A673 (cell line): Measurements from ENCODE around the gene TRABD2A. TPM values are rescaled to one million over a fixed set of nuclear protein-coding genes. Genes with fewer than 3 reads are reported as not detected.

Experiments used
- BruUV-seq: library from RNA; stranded (reverse); fragments of 400-500 nt; replicated peaks from 2 replicates; lab custom pipeline; 2021; lab: Mats Ljungman, UMichigan
- CTCF ChIA-PET: fragments of 300-600 bp; sonication (Branson Sonifier 250); formaldehyde crosslinking; loops from one replicate; lab custom pipeline; 2022; ENCODE audit warnings: antibody characterized with exemption; lab: Charles Lee
- POLR2A ChIA-PET: fragments of 300-600 bp; sonication (Branson Sonifier 250); formaldehyde crosslinking; loops from one replicate; lab custom pipeline; 2022; ENCODE audit warnings: antibody characterized with exemption; ENCODE audit not compliant: low non-redundant PET; lab: Charles Lee
- DNase-seq: peaks from one replicate; pipeline ENCODE4 v3.0.0-alpha.2; 2015; ENCODE audit warnings: low spot score
- H3K27ac ChIP-seq: fragments of 200-600 bp; sonication (generic); 2 replicates; pipeline ENCODE4 v1.5.1; 2016; ENCODE audit warnings: mixed run types, low read depth, mild to moderate bottlenecking, mixed read lengths, antibody characterized with exemption, low read length; ENCODE audit not compliant: poor library complexity, severe bottlenecking
- H3K27me3 ChIP-seq: fragments of 200-600 bp; sonication (generic); replicated peaks from 2 replicates; pipeline ENCODE4 v1.6.1; 2017; ENCODE audit warnings: mixed run types, low read depth, mild to moderate bottlenecking, mixed read lengths, antibody characterized with exemption, low read length; ENCODE audit not compliant: insufficient read depth, poor library complexity
- H3K36me3 ChIP-seq: fragments of 200-600 bp; sonication (generic); 2 replicates; pipeline ENCODE4 v1.6.1; 2016; ENCODE audit warnings: mixed run types, mild to moderate bottlenecking, mixed read lengths, antibody characterized with exemption, low read length; ENCODE audit not compliant: insufficient read depth, poor library complexity, severe bottlenecking
- H3K4me1 ChIP-seq: fragments of 200-600 bp; sonication (generic); 2 replicates; pipeline ENCODE4 v1.6.1; 2017; ENCODE audit warnings: mixed run types, mild to moderate bottlenecking, mixed read lengths, antibody characterized with exemption, low read length; ENCODE audit not compliant: insufficient read depth, poor library complexity, severe bottlenecking
- H3K4me3 ChIP-seq: fragments of 200-600 bp; sonication (generic); 2 replicates; pipeline ENCODE4 v1.5.1; 2016; ENCODE audit warnings: low read depth, mixed run types, mild to moderate bottlenecking, mixed read lengths, low read length; ENCODE audit not compliant: poor library complexity, severe bottlenecking
- H3K9me3 ChIP-seq: fragments of 200-600 bp; sonication (generic); 2 replicates; pipeline ENCODE4 v1.6.1; 2016; ENCODE audit warnings: mixed run types, low read depth, mild to moderate bottlenecking, mixed read lengths, antibody characterized with exemption, low read length; ENCODE audit not compliant: poor library complexity, severe bottlenecking
- EZH2 ChIP-seq: fragments of 200-600 bp; sonication (generic); IDR thresholded peaks from 2 replicates; pipeline ENCODE4 v1.6.1; 2017; ENCODE audit warnings: borderline replicate concordance, low read depth, mild to moderate bottlenecking, mixed read lengths, antibody characterized with exemption, low read length; ENCODE audit not compliant: poor library complexity, severe bottlenecking
- intact Hi-C: fragments of 100-400 bp; cut with micrococcal nuclease; formaldehyde crosslinking; loops from one replicate; pipeline ENCODE4 v1.10.0; 2022; ENCODE audit not compliant: unreplicated experiment
- total RNA-seq: library from RNA; stranded (reverse); gene quantifications from 2 replicates; pipeline ENCODE4 v1.2.3, GENCODE V29; 2021
- TF ChIP-seq, protein P1 (sequence below): fragments of 300-800, 200-600 bp; sonication (generic); conservative IDR thresholded peaks from 2 replicates; pipeline ENCODE4 v1.5.1; 2017; ENCODE audit warnings: low read depth, mild to moderate bottlenecking, antibody characterized with exemption, low read length, moderate library complexity, mixed read lengths

Gene TRABD2A
- total RNA-seq, 1 experiment from 2014 or later, result 0.67 TPM

DNA sequence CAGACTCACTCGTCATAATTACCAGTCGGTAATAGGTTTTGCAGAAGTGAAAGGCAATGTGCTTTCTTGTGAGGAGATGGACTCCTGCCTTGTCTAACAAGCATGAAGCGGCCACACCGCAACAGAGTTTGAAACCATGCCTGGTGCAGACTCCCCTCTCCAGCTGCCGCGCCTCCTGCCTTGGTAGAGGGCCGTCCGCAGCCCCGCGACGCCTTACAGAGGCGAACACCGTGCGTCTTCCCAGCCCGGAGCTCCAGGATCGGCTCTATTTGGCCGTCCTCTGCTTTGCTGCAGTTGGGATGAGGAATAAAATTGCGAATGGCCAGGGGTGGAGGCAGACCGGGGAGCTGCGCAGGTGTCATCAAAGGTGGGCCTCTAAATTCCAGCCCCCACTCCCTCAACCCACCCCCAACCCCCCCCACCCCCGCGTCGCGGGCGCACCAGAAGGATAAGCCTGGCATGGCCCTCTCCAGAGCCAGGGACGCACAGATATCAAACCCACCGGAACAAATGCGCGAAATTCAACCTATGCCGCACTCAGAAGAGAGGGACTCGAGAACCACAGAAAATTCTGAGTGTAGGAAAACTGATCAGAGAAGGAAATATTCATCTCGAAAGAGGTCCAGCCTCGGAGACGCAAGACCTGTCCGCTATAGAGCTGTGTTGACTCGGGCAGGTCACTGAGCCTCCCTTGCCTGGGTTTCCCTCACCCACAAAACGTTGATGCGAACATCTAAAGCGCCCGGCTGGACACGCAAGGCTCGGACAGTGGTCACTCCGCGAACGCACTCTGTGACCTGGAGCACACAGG, 1.1 kb downstream of the TRABD2A start:
- no peaks in the 10 kb centered on the region for H3K36me3 ChIP-seq
- BruUV-seq, result no TSS peak
- H3K4me3 ChIP-seq, result peak overlapping the region; percentile 39
- intact Hi-C loops, result loop anchor here (5.0 kb wide), 1 partner anchor 387 kb away; no protein-coding TSS in a partner anchor
- H3K27ac ChIP-seq, result no peak overlapping the region
- H3K4me1 ChIP-seq, result peaks cover 18% of the 10 kb centered on the region
- H3K27me3 ChIP-seq, result peaks cover 69% of the 10 kb centered on the region
- DNase-seq, result no peak
- TF ChIP-seq, protein P1, sequence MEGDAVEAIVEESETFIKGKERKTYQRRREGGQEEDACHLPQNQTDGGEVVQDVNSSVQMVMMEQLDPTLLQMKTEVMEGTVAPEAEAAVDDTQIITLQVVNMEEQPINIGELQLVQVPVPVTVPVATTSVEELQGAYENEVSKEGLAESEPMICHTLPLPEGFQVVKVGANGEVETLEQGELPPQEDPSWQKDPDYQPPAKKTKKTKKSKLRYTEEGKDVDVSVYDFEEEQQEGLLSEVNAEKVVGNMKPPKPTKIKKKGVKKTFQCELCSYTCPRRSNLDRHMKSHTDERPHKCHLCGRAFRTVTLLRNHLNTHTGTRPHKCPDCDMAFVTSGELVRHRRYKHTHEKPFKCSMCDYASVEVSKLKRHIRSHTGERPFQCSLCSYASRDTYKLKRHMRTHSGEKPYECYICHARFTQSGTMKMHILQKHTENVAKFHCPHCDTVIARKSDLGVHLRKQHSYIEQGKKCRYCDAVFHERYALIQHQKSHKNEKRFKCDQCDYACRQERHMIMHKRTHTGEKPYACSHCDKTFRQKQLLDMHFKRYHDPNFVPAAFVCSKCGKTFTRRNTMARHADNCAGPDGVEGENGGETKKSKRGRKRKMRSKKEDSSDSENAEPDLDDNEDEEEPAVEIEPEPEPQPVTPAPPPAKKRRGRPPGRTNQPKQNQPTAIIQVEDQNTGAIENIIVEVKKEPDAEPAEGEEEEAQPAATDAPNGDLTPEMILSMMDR, result no peak
- no peak for TF ChIP-seq EZH2
- H3K9me3 ChIP-seq, result no peaks in the 10 kb centered on the region
- ChIA-PET CTCF (no interaction called here), POLR2A (interaction anchor here (0.6 kb wide), 1 partner anchor 116 kb away, joined by 3 read pairs; no protein-coding TSS in a partner anchor)

DNA sequence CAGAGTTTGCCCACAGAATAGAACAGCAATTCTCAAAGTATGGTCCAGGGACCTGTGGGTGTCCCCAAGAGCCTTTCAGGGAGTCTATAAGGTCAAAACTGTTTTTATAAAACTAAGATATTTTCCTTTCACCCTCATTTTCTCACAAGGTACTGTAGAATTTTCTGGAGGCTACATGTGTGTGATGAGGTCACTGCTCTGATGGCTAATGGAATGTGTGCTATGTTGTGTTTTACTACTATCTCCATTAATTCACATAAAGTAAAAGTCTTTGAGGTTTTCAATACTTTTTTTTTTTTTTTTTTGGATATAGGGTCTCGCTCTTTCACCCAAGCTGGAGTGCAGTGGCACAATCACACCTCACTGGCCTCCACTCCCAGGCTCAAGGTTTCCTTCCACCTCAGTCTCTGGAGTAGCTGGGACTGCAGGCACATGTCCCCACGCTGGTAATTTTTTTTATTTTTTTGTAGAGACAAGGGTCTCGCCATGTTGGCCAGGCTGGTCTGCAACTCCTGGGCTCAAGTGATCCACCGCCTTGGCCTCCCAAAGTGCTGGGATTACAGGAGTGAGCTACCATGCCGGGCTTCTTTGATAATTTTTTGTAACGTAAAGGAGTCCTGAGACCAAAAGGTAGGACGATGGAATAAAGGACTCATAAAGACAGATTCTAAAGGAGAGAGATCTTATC, 1.8 kb downstream of the TRABD2A start:
- intact Hi-C loops, result no loop called here
- DNase-seq, result no peak
- no peak overlapping the region for H3K4me3 ChIP-seq
- no peaks in the 10 kb centered on the region for H3K9me3 ChIP-seq
- BruUV-seq, result no TSS peak
- peaks cover 72% of the 10 kb centered on the region for H3K27me3 ChIP-seq
- CTCF ChIA-PET, result interaction anchor here (0.6 kb wide), 1 partner anchor 736 kb away, joined by 4 read pairs; no protein-coding TSS in a partner anchor
- TF ChIP-seq EZH2, result no peak
- POLR2A ChIA-PET, result no interaction called here
- H3K4me1 ChIP-seq, result peaks cover 18% of the 10 kb centered on the region
- no peaks in the 10 kb centered on the region for H3K36me3 ChIP-seq
- no peak overlapping the region for H3K27ac ChIP-seq

DNA sequence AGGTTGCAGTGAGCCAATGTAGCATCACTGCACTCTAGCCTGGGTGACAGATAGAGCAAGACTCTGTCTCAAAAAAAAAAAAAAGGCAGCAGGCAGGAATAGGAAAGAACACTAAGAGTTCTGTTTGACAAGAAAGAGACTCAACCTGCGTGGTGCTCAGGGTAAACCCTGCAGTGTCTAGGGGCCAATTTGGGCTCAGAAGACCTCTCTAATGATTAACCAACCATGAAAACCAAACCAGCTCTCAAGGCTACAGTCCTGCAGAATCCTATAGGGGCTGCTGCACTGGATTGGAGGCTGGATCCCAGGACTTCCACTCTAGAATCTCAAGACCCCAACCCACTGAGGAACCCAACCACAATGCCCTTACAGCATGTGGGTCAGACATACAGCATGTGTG, 2.4 kb downstream of the TRABD2A start:
- no peak for DNase-seq
- Histone ChIP-seq H3K9me3 (no peaks in the 10 kb centered on the region), H3K4me1 (peaks cover 18% of the 10 kb centered on the region), H3K4me3 (no peak overlapping the region), H3K36me3 (no peaks in the 10 kb centered on the region), H3K27ac (no peak overlapping the region), H3K27me3 (peaks cover 74% of the 10 kb centered on the region)
- CTCF ChIA-PET, result interaction anchor here (0.6 kb wide), 1 partner anchor 737 kb away, joined by 4 read pairs; no protein-coding TSS in a partner anchor
- TF ChIP-seq, protein P1, result no peak
- TF ChIP-seq EZH2, result no peak
- POLR2A ChIA-PET, result no interaction called here
- BruUV-seq, result no TSS peak
- intact Hi-C loops, result no loop called here
